ENCODE measurements around the gene CAVIN1.

Gene CAVIN1

GRCh38 chr17:42422958-42423712 is at the start of gene CAVIN1:
Gene CAVIN1, minus strand, starts transcription at chr17:42423256. Its CDS starts 159 bp downstream, at chr17:42423097.
- H3K27ac ChIP-seq (ENCODE audit: low read length) = no peak within 1 kb of the TSS
- H3K4me2 ChIP-seq (ENCODE audit: low read depth, low read length) = peak within 1 kb of the TSS; percentile 47
- no peak within 1 kb of the TSS for H3K9ac ChIP-seq (ENCODE audit: low read length)

DNA sequence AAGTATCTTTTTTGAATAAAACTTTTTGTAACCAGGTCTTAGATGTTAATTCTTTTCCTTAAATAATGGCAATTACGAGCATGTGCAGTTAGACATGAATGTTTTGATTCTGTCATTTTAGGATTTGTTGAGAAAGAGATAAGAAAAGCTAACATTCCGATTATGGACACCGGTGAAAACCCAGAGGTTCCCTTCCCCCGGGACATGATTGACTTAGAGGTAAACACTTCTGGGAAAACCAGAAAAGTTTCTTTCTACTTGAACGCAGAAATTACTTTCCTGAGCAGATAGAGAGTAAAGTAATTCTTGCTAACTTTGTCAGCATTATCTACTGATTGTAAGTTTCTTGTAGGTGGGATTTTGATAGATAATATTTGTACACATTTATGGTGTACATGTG is 44.8 kb upstream of the CAVIN1 start:
- Histone ChIP-seq H3K9ac (ENCODE audit: low read length) (no peak overlapping the region), H3K36me3 (replicated peaks; ENCODE audit: insufficient read depth, low read length) (peaks cover 4% of the 10 kb centered on the region; the same call in 1 of the 2 replicates), H4K20me1 (ENCODE audit: insufficient read depth, low read length) (no peaks in the 10 kb centered on the region), H3K79me2 (ENCODE audit: low read length) (peaks cover 13% of the 10 kb centered on the region), H3K27me3 (replicated peaks; ENCODE audit: insufficient read depth, low read length) (no peaks in the 10 kb centered on the region), H3K9me3 (replicated peaks; ENCODE audit: insufficient read depth, low read length) (no peaks in the 10 kb centered on the region), H3K4me2 (ENCODE audit: low read depth, low read length) (no peak overlapping the region), H3K4me3 (ENCODE audit: low read length) (no peak overlapping the region), H3K4me1 (ENCODE audit: low read length) (no peaks in the 10 kb centered on the region; the same call in 1 of the 2 replicates), H3F3A (ENCODE audit: insufficient read depth, low read length) (no peaks in the 10 kb centered on the region; the same call in 1 of the 2 replicates), H2AFZ (ENCODE audit: low read length) (no peak overlapping the region), H3K27ac (ENCODE audit: low read length) (no peak overlapping the region), H3K9me2 (replicated peaks; ENCODE audit: insufficient read depth, low read length) (no peaks in the 10 kb centered on the region)
- TF ChIP-seq, protein P1, sequence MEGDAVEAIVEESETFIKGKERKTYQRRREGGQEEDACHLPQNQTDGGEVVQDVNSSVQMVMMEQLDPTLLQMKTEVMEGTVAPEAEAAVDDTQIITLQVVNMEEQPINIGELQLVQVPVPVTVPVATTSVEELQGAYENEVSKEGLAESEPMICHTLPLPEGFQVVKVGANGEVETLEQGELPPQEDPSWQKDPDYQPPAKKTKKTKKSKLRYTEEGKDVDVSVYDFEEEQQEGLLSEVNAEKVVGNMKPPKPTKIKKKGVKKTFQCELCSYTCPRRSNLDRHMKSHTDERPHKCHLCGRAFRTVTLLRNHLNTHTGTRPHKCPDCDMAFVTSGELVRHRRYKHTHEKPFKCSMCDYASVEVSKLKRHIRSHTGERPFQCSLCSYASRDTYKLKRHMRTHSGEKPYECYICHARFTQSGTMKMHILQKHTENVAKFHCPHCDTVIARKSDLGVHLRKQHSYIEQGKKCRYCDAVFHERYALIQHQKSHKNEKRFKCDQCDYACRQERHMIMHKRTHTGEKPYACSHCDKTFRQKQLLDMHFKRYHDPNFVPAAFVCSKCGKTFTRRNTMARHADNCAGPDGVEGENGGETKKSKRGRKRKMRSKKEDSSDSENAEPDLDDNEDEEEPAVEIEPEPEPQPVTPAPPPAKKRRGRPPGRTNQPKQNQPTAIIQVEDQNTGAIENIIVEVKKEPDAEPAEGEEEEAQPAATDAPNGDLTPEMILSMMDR (IDR thresholded peaks at IDR 0.05; ENCODE audit: low read length) = no peak
- TF ChIP-seq EZH2 (optimal IDR thresholded peaks at IDR 0.05; ENCODE audit: low read depth, low read length) (no peak), EZH2phosphoT487 (IDR thresholded peaks at IDR 0.05; ENCODE audit: low read length) (no peak)
- no peak for DNase-seq

More at GRCh38 chr17:42422958-42423712, at the start of gene CAVIN1:
- Histone ChIP-seq H4K20me1 (ENCODE audit: insufficient read depth, low read length) (no peaks in the 10 kb centered on the region), H3K4me3 (ENCODE audit: low read length) (peak within 1 kb of the TSS; percentile 19; the same call in 1 of the 2 replicates), H3K9me2 (replicated peaks; ENCODE audit: insufficient read depth, low read length) (no peaks in the 10 kb centered on the region), H3K79me2 (ENCODE audit: low read length) (no peaks in the 10 kb centered on the region), H3K9me3 (replicated peaks; ENCODE audit: insufficient read depth, low read length) (no peaks in the 10 kb centered on the region), H3F3A (ENCODE audit: insufficient read depth, low read length) (no peaks in the 10 kb centered on the region), H3K36me3 (replicated peaks; ENCODE audit: insufficient read depth, low read length) (no peaks in the 10 kb centered on the region), H2AFZ (ENCODE audit: low read length) (peak within 1 kb of the TSS; percentile 40), H3K4me1 (ENCODE audit: low read length) (peaks cover 6% of the 10 kb centered on the region; the same call in 1 of the 2 replicates), H3K27me3 (replicated peaks; ENCODE audit: insufficient read depth, low read length) (peaks cover 29% of the 10 kb centered on the region)
- no peak for DNase-seq
- TF ChIP-seq EZH2 (optimal IDR thresholded peaks at IDR 0.05; ENCODE audit: low read depth, low read length) (no peak), EZH2phosphoT487 (IDR thresholded peaks at IDR 0.05; ENCODE audit: low read length) (no peak)
- TF ChIP-seq, protein P1 (IDR thresholded peaks at IDR 0.05; ENCODE audit: low read length) = no peak

DNA sequence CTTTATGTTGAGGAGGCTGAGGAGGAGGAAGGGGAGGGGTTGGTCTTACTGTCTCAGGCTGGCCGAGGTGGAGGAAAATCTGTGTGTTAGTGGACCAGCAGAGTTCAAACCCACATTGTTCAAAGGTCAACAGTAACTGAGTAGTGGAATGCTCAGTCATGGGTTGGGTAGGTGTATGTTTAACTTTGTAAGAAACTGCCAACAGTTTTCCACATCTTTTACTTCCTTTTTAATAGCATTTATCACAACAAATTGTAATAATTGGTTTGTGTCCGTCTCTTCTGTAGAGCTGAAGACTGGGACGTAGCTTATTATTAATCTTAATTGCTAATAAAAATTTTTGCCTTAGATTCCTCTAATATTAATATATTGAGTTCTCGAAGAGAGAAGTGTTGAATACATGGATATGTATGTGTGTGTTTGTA is 40.9 kb upstream of the CAVIN1 start:
- H3K79me2 ChIP-seq (ENCODE audit: low read length) = peaks cover 41% of the 10 kb centered on the region
- no peak for TF ChIP-seq EZH2phosphoT487 (IDR thresholded peaks at IDR 0.05; ENCODE audit: low read length)
- TF ChIP-seq, protein P1 (IDR thresholded peaks at IDR 0.05; ENCODE audit: low read length) = no peak
- no peak for TF ChIP-seq EZH2 (optimal IDR thresholded peaks at IDR 0.05; ENCODE audit: low read depth, low read length)
- DNase-seq = no peak
- no peak overlapping the region for H3K4me2 ChIP-seq (ENCODE audit: low read depth, low read length)
- no peak overlapping the region for H3K27ac ChIP-seq (ENCODE audit: low read length)
- H3K9ac ChIP-seq (ENCODE audit: low read length) = no peak overlapping the region
- H3K4me3 ChIP-seq (ENCODE audit: low read length) = no peak overlapping the region
- H3K9me2 ChIP-seq (replicated peaks; ENCODE audit: insufficient read depth, low read length) = no peaks in the 10 kb centered on the region
- H2AFZ ChIP-seq (ENCODE audit: low read length) = no peak overlapping the region
- H3K36me3 ChIP-seq (replicated peaks; ENCODE audit: insufficient read depth, low read length) = peaks cover 4% of the 10 kb centered on the region; the same call in 1 of the 2 replicates
- peaks cover 20% of the 10 kb centered on the region for H3F3A ChIP-seq (ENCODE audit: insufficient read depth, low read length)
- no peaks in the 10 kb centered on the region for H4K20me1 ChIP-seq (ENCODE audit: insufficient read depth, low read length)
- no peaks in the 10 kb centered on the region for H3K27me3 ChIP-seq (replicated peaks; ENCODE audit: insufficient read depth, low read length)
- H3K9me3 ChIP-seq (replicated peaks; ENCODE audit: insufficient read depth, low read length) = no peaks in the 10 kb centered on the region
- H3K4me1 ChIP-seq (ENCODE audit: low read length) = peaks cover 10% of the 10 kb centered on the region
